Cardiac ventricle fibroblast (primary cell): ENCODE measurements around the gene SYDE1. TPM values are rescaled to one million over a fixed set of nuclear protein-coding genes. Genes with fewer than 3 reads are reported as not detected.

Source experiments
- total RNA-seq: library from RNA; depleted of rRNA; stranded (reverse); fragments of >200 nt; gene quantifications from 2 replicates; pipeline ENCODE4 v1.2.3, GENCODE V29; 2015

The SYDE1 gene, protein sequence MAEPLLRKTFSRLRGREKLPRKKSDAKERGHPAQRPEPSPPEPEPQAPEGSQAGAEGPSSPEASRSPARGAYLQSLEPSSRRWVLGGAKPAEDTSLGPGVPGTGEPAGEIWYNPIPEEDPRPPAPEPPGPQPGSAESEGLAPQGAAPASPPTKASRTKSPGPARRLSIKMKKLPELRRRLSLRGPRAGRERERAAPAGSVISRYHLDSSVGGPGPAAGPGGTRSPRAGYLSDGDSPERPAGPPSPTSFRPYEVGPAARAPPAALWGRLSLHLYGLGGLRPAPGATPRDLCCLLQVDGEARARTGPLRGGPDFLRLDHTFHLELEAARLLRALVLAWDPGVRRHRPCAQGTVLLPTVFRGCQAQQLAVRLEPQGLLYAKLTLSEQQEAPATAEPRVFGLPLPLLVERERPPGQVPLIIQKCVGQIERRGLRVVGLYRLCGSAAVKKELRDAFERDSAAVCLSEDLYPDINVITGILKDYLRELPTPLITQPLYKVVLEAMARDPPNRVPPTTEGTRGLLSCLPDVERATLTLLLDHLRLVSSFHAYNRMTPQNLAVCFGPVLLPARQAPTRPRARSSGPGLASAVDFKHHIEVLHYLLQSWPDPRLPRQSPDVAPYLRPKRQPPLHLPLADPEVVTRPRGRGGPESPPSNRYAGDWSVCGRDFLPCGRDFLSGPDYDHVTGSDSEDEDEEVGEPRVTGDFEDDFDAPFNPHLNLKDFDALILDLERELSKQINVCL
- 32.6 and 41.1 TPM in 2 replicates for total RNA-seq

DNA sequence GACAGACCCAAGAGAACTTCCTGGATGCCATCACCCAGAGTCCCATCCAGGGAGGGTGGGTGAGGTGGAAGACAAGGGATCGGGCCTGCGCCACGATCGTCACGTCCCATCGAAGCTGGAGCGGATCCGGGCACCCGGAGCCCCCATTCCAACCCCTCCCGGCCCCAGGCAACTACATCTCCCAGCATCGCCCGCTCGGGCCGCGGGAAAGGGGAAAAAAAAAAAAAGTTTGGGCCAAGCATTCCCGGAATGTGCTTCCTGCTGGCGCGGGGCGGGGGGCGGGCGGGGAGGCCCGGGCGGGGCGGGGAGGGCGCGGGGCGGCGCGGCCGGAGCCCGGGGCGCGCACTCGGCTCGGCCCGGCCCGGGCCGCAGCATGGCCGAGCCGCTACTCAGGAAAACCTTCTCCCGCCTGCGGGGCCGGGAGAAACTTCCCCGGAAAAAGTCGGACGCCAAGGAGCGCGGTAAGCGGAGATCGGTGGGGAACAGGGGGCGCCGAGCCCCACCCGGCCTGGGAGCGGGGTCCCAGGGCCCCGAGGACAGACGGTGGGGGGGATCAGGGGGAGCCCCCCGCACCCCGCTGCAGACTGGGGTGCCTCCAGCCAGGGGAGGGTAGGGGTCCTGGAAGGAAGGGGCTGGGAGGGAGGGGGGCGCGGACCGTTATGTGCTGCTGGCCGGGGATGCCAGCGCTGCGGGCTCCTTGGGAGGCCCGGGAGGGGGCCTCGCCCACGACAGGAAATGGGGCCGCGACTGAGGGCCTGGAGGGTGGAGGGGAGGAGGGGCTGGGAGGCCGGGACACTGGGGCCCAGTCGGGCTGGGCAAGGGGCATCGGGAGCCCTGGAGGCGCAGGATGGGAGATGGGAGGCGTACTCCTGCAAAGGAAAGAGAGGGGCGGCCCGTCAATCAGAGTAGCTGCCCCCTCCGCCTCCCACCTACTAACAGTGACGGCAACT lies at the start of gene SYDE1:
Gene SYDE1 (plus strand): TSS at position 341 of the 950 bp plus-strand sequence. CDS start 33 bp downstream, at position 374.

DNA sequence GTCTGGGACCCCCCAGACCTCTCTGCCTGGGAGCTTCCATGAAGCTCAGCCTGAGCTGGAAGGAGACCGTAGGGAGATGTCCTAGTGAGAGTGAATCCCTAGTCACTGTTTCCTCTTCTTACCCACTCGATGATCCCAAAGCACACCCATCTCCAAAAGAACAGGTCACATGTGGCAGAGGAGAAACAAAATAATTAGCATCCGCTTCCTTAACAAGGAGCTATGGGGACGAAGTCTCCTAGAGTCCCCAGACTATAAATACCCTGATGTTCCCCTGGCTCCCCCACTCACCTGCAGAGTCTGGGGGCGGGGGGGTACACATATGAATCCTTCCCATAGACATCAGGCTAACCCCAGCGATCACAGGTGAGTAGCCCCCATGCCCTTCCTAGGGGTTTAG lies 25.3 kb upstream of the SYDE1 start, which contains the start of gene OR1I1:
Gene OR1I1 (plus strand): TSS at position 301 of the 400 bp plus-strand sequence. CDS start 4,855 bp downstream, outside the sequence.

Other genes starting within 250 kb of the SYDE1 start
- gene OR7A17, start 221.3 kb upstream of the SYDE1 start, total RNA-seq: not detected in 2 replicates
- gene OR7C2, start 165.9 kb upstream of the SYDE1 start, total RNA-seq: not detected in 2 replicates
- gene SLC1A6, start 127.5 kb upstream of the SYDE1 start, total RNA-seq: not detected in 2 replicates
- not detected in 2 replicates for gene CASP14, start 57.9 kb upstream of the SYDE1 start, total RNA-seq
- gene OR1I1, start 25.2 kb upstream of the SYDE1 start, total RNA-seq: not detected in 2 replicates
- gene NOTCH3, start 93.6 kb downstream of the SYDE1 start, total RNA-seq: 66.9 and 67.3 TPM in 2 replicates
- not detected in 2 replicates for gene EPHX3, start 125.0 kb downstream of the SYDE1 start, total RNA-seq
- 22.3 and 27.3 TPM in 2 replicates for gene BRD4, start 225.1 kb downstream of the SYDE1 start, total RNA-seq